GM12891 (cell line): ENCODE results near the gene SEMA5A.

ENCODE experiments used
- POLR2A ChIP-seq: IDR thresholded peaks from 2 replicates; pipeline ENCODE4 v1.6.1; 2011; ENCODE audit warnings: low read depth, low read length, control low read depth
- POLR2AphosphoS5 ChIP-seq: IDR thresholded peaks from 2 replicates; pipeline ENCODE4 v1.6.1; 2011; ENCODE audit warnings: low read depth, low read length, control low read depth
- TAF1 ChIP-seq: IDR thresholded peaks from 2 replicates; pipeline ENCODE4 v1.6.1; 2011; ENCODE audit warnings: low read depth, low read length, control low read depth

GRCh38 chr5:9425710-9426109 lies 120.2 kb downstream of the SEMA5A start:
- TF ChIP-seq TAF1 (no peak), POLR2A (no peak), POLR2AphosphoS5 (no peak)
